Psoas muscle (tissue), 8 donors: Measurements from ENCODE around the gene SMPDL3A. TPM values are rescaled to one million over a fixed set of nuclear protein-coding genes. Genes with fewer than 3 reads are reported as not detected.
A peak's percentile ranks its signal among the peaks of the same experiment; 100 is the strongest.

ENCODE experiments used
- ATAC-seq, 4 donors: fragments of 200-7000 bp; cut with Tn5 transposase; one replicate each; pipeline ENCODE4 v1.9.1; 2020; ENCODE audit warnings: moderate library complexity in 3 of 4, mild to moderate bottlenecking in 2 of 4
- DNase-seq, 2 donors: peaks; one replicate each; pipeline ENCODE4 v3.0.0-alpha.2; 2020
- H3K27ac ChIP-seq: fragments of 200-600 bp; one replicate; pipeline ENCODE4 v1.8.0; 2022
- H3K27me3 ChIP-seq, 3 donors: fragments of 200-600 bp in 1 of 3; one replicate each; pipeline versions ENCODE4 v1.6.1 to v1.8.0; 2013 to 2022; ENCODE audit warnings: low read length in 2 of 3, mild to moderate bottlenecking in 2 of 3, moderate library complexity in 1 of 3; ENCODE audit not compliant: insufficient read depth in 3 of 3
- H3K36me3 ChIP-seq, 2 donors: fragments of 200-600 bp in 1 of 2; one replicate each; pipeline versions ENCODE4 v1.6.1 to v1.8.0; 2013 to 2022; ENCODE audit warnings: low read depth in 1 of 2, mild to moderate bottlenecking in 1 of 2, moderate library complexity in 1 of 2; ENCODE audit not compliant: insufficient read depth in 1 of 2
- H3K4me1 ChIP-seq: fragments of 200-600 bp; one replicate; pipeline ENCODE4 v1.8.0; 2022
- H3K4me3 ChIP-seq: fragments of 200-600 bp; one replicate; pipeline ENCODE4 v1.8.0; 2022; ENCODE audit warnings: mild to moderate bottlenecking
- H3K9me3 ChIP-seq: fragments of 200-600 bp; one replicate; pipeline ENCODE4 v1.8.0; 2022
- WGBS, 3 donors: extraction: QIAGEN DNeasy Blood & Tissue Kit; methylation state at CpG; one replicate each; pipeline versions ENCODE4 v1.1.6 to v1.1.7; 2013; 5-methylcytosine and 5-hydroxymethylcytosine counted together
- intact Hi-C, 2 donors: fragments of 100-400 bp; cut with DNase I; formaldehyde crosslinking; loops; one replicate each; pipeline versions ENCODE4 v1.11.0 to v1.14.2; 2022
- polyA plus RNA-seq, 3 donors: library from polyadenylated mRNA; stranded (reverse); fragments of 200-250 nt; gene quantifications; one replicate each; pipeline ENCODE4 v1.2.3, GENCODE V29; 2013
- total RNA-seq, 4 donors: library from RNA; stranded (reverse); fragmentation: NEBNext Ultra II Directional in 2 of 4; extraction: Animal tissue kit (Norgen Biotek cat#: 25700) in 2 of 4; gene quantifications; one replicate each; pipeline versions ENCODE4 v1.2.1 to v1.2.4, GENCODE V29; 2021 to 2023
- TF ChIP-seq, protein P1 (sequence below): fragments of 200-600 bp; IDR thresholded peaks from one replicate; pipeline ENCODE4 v1.8.0; 2022; ENCODE audit warnings: antibody characterized with exemption
- donor health status: healthy with polysubstance abuse.
- donor health status: DM: no; HTN: no; CAD: no; lungs with moderate emphysema.
- donor health status: Bipolar disorder and iron deficiency.
- donor health status: healthy.
- donor health status: DM: yes; HTN: yes; CAD: no.
- donor health status: DM: no; HTN: no; CAD: no.
- donor health status: DM: no; HTN: no; CAD: no.
- donor health status: DM: yes; HTN: yes; CAD: no.

The SMPDL3A gene
- total and polyA plus RNA-seq, 7 donors = 6.3 to 38.4 (median 27.6) TPM

DNA sequence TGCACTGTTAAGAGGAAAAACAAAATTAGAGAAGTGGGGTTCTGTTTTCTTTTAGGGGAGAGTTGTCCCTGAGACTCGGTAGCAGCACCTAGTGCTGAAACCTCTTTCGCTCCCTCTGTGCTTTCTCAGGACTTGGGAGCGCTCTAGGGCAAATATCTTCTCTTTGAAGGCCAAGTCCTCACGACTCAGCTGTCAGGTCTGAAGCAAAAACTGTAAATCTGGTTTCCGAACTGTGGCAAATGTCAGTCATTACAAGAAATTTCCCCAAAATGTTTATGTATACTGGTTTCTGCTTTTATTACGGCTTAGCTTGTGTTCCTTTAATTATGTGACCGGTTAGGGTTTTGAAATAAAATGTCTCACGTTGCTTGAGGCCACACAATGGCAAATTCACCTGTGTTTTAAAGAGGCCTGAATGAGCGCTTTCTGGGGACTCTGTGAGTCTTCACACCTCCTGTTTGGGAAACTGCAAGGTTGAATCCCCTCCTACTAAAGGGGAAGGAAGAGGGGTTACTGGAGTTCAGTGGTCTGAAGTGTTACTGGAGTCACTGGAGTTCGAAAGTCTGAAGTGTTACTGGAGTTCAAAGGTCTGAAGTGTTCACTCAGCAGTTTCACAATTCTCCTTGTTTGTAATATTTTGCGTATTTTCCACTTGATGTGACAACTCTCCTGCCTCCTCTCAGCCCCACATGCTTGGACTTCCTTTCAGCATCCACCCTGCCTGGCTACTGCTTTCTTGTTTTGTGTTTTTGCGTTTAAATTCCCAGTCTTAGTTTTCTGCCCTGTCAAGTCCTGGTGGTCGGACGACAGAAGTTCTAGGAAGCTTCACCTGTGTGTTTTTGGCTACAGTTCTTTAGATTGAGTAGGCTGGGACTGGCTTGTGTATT, 1.6 kb downstream of the SMPDL3A start:
- intact Hi-C loops = no loop called here
- DNase-seq (no peak), ATAC-seq (peak in 3 of 4 donors; percentile 31 to 45 (median 41))
- 22 to 33% (median 23%) methylated on average over 14 of the region's 14 CpGs for WGBS, 3 donors
- H3K4me1 ChIP-seq = peaks cover 27% of the 10 kb centered on the region
- peak overlapping the region; percentile 90 for H3K4me3 ChIP-seq
- no peaks in the 10 kb centered on the region for H3K9me3 ChIP-seq
- H3K36me3 ChIP-seq = no peaks in the 10 kb centered on the region
- H3K27me3 ChIP-seq = no peaks in the 10 kb centered on the region
- H3K27ac ChIP-seq = peak overlapping the region; percentile 99
- TF ChIP-seq, protein P1, sequence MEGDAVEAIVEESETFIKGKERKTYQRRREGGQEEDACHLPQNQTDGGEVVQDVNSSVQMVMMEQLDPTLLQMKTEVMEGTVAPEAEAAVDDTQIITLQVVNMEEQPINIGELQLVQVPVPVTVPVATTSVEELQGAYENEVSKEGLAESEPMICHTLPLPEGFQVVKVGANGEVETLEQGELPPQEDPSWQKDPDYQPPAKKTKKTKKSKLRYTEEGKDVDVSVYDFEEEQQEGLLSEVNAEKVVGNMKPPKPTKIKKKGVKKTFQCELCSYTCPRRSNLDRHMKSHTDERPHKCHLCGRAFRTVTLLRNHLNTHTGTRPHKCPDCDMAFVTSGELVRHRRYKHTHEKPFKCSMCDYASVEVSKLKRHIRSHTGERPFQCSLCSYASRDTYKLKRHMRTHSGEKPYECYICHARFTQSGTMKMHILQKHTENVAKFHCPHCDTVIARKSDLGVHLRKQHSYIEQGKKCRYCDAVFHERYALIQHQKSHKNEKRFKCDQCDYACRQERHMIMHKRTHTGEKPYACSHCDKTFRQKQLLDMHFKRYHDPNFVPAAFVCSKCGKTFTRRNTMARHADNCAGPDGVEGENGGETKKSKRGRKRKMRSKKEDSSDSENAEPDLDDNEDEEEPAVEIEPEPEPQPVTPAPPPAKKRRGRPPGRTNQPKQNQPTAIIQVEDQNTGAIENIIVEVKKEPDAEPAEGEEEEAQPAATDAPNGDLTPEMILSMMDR = no peak

DNA sequence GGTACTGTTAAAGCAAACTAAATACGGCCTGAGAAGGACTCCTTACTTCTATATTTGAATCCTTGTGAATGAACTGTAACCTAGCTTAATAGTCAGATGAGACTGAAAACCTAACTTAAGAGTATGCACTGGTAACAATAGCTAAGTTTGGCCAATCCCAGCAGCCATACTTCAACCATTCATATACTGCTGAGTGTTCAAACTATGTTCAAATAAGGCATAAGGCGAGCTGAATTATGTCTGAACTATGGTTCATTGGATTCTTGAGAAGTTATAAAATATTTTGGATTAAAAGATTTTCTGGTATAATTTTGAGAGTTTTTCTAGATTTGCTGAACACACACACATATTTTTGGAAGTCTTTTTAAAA, 2.2 kb downstream of the SMPDL3A start:
- Histone ChIP-seq H3K4me1 (peaks cover 27% of the 10 kb centered on the region), H3K4me3 (peak overlapping the region; percentile 90), H3K27me3 (no peaks in the 10 kb centered on the region), H3K9me3 (no peaks in the 10 kb centered on the region), H3K27ac (peak overlapping the region; percentile 99), H3K36me3 (no peaks in the 10 kb centered on the region)
- DNase-seq (no peak), ATAC-seq (no peak)
- TF ChIP-seq, protein P1 = no peak
- intact Hi-C loops = no loop called here
- 63 to 79% (median 65%) methylated on average over 2 of the region's 2 CpGs for WGBS, 3 donors

DNA sequence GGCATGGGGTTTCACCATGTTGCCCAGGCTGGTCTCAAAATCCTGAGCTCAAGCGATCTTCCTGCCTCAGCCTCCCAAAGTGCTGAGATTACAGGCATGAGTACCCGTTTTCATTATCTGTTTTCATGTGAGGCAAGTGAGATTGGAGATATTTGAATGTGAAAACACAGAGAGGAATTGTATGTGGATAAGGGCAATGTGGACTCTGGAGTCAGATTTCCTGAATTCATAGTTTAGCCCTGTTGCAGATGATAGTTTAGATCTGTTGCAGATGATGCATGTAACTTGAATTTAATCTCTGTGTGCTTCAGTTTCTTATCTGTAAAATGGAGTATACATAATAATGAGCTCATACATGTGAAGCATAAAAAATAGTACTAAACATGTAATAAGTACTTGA, 3.7 kb downstream of the SMPDL3A start:
- Histone ChIP-seq H3K9me3 (no peaks in the 10 kb centered on the region), H3K27ac (peak overlapping the region; percentile 99), H3K4me1 (peaks cover 27% of the 10 kb centered on the region), H3K36me3 (peaks cover 0 to 11% of the 10 kb centered on the region in 2 donors), H3K27me3 (no peaks in the 10 kb centered on the region), H3K4me3 (no peak overlapping the region)
- 81 to 83% (median 81%) methylated on average over 2 of the region's 2 CpGs for WGBS, 3 donors
- intact Hi-C loops = no loop called here
- TF ChIP-seq, protein P1 = no peak
- ATAC-seq (no peak), DNase-seq (no peak)

DNA sequence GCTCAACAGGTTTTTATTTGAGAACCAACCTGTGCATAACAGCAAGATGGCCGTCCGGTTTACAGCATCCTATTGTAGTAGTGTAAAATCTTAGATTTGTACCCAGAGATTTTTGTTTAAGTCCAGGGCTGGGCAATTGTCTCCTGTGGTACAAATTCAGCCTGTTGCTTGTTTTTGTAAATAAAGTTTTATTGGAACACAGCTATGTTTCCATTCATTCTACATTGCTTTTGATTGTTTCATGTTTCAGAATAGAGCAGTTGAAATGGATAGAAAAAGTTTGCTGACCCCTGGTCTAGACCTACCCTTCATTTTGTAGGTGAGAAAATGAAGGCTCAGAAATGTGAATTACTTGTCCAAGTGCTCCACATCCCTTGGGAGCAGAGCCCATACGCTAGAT, 8.5 kb downstream of the SMPDL3A start:
- Histone ChIP-seq H3K9me3 (no peaks in the 10 kb centered on the region), H3K36me3 (peaks cover 0 to 26% of the 10 kb centered on the region in 2 donors), H3K4me1 (peaks cover 28% of the 10 kb centered on the region), H3K4me3 (no peak overlapping the region), H3K27ac (peak overlapping the region; percentile 63), H3K27me3 (no peaks in the 10 kb centered on the region)
- ATAC-seq = no peak
- no peak for DNase-seq
- 93 to 97% (median 94%) methylated on average over 3 of the region's 3 CpGs for WGBS, 3 donors
- TF ChIP-seq, protein P1 = no peak
- intact Hi-C loops = no loop called here
